Right lobe of liver (tissue), 6 donors: ENCODE results near the gene ADGRE3. TPM values are rescaled to one million over a fixed set of nuclear protein-coding genes. Genes with fewer than 3 reads are reported as not detected.

ENCODE experiments used
- ATAC-seq, 4 donors: fragments of 200-7000 bp; cut with Tn5 transposase; one replicate each; pipeline ENCODE4 v1.9.1; 2020; ENCODE audit warnings: mild to moderate bottlenecking in 4 of 4, moderate library complexity in 4 of 4
- DNase-seq, 3 donors: peaks; one replicate each; pipeline ENCODE4 v3.0.0-alpha.2; 2020
- H3K27ac ChIP-seq, 3 donors: fragments of 200-600 bp; one replicate each; pipeline ENCODE4 v1.8.0; 2022
- H3K27me3 ChIP-seq, 2 donors: fragments of 200-600 bp; one replicate each; pipeline ENCODE4 v1.8.0; 2022
- H3K36me3 ChIP-seq, 4 donors: fragments of 200-600 bp; sonication (generic) in 1 of 4; one replicate each; pipeline versions ENCODE4 v1.5.1 to v1.8.0; 2017 to 2022; ENCODE audit warnings: control low read depth in 1 of 4
- H3K4me1 ChIP-seq, 4 donors: fragments of 200-600 bp; sonication (generic) in 1 of 4; one replicate each; pipeline versions ENCODE4 v1.5.1 to v1.8.0; 2017 to 2022; ENCODE audit warnings: control low read depth in 1 of 4
- H3K4me3 ChIP-seq, 3 donors: fragments of 200-600 bp; one replicate each; pipeline ENCODE4 v1.8.0; 2022
- H3K9me3 ChIP-seq, 4 donors: fragments of 200-600 bp; sonication (generic) in 1 of 4; one replicate each; pipeline versions ENCODE4 v1.5.1 to v1.8.0; 2017 to 2022; ENCODE audit warnings: control low read depth in 1 of 4
- POLR2A ChIP-seq: fragments of 450-650 bp; IDR thresholded peaks from one replicate; pipeline ENCODE4 v1.6.1; 2017; ENCODE audit warnings: antibody characterized with exemption, mild to moderate bottlenecking
- WGBS: methylation state at CpG from one replicate; pipeline ENCODE4 v1.1.6; 2018; ENCODE audit warnings: low coverage, low lambda C conversion rate; ENCODE audit not compliant: insufficient coverage; ENCODE audit errors: missing lambda C conversion rate; 5-methylcytosine and 5-hydroxymethylcytosine counted together
- intact Hi-C, 2 donors: fragments of 100-400 bp; cut with DNase I; formaldehyde crosslinking; loops; one replicate each; pipeline versions ENCODE4 v1.11.2 to v1.14.1; 2022
- total RNA-seq, 6 experiments: library from RNA; depleted of rRNA in 2 of 6; stranded (reverse); fragments of >200 nt in 2 of 6; fragmentation: NEBNext Ultra II Directional in 3 of 6; extraction: Animal tissue kit (Norgen Biotek cat#: 25700) in 3 of 6; gene quantifications; one replicate each; pipeline versions ENCODE4 v1.1.0 to v1.2.4, GENCODE V29; 2016 to 2023
- TF ChIP-seq, protein P1 (sequence below), 4 donors: fragments of 200-600 bp in 3 of 4; fragments of 450-650 bp in 1 of 4; IDR thresholded peaks; one replicate each; pipeline versions ENCODE4 v1.5.1 to v1.8.0; 2016 to 2022; ENCODE audit warnings: antibody characterized with exemption in 4 of 4, mild to moderate bottlenecking in 2 of 4
- donor health status: DM: no; HTN: yes; CAD: no.
- donor health status: DM: no; HTN: no; CAD: no.
- donor health status: DM: no; HTN: no; CAD: no.
- donor health status: DM: no; HTN: yes; CAD: no.
- donor health status: DM: no; HTN: yes; CAD: no.

The ADGRE3 gene
- total RNA-seq, 6 experiments from 2014 or later = 0.09 to 0.53 (median 0.24) TPM; not detected in 2

DNA sequence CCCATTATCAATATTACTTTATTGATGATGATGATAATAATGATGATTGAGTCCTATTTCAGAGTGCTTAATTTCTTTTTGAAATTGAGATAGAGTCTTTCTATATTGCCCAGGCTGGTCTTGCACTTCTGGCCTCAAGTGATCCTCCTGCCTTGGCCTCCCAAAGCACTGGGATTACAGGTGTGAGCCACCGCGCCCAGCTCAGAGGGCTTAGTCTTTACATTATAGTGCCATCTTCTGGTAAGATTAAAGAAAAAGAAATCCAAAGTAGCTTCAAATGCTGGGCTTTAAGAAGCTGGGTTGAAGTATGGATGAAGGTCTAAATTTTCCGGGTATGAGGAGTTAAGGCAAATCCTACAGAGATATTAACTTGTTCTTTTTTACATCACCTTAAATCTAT is 11.8 kb upstream of the ADGRE3 start:
- no peaks in the 10 kb centered on the region for H3K36me3 ChIP-seq
- H3K27ac ChIP-seq = no peak overlapping the region
- ATAC-seq = no peak
- peaks cover 0 to 9% (median 0%) of the 10 kb centered on the region in 4 donors for H3K4me1 ChIP-seq
- H3K27me3 ChIP-seq = peaks cover 0 to 7% of the 10 kb centered on the region in 2 donors
- no peak overlapping the region for H3K4me3 ChIP-seq
- WGBS = 14% methylated on average over 3 of the region's 3 CpGs
- no peak for DNase-seq
- intact Hi-C loops = loop anchor here in 1 of 2 donors (10.0 kb wide), 1 partner anchor 112 kb away; the partner anchor contains the start of gene NDUFB7
- H3K9me3 ChIP-seq = no peaks in the 10 kb centered on the region
- TF ChIP-seq, protein P1, sequence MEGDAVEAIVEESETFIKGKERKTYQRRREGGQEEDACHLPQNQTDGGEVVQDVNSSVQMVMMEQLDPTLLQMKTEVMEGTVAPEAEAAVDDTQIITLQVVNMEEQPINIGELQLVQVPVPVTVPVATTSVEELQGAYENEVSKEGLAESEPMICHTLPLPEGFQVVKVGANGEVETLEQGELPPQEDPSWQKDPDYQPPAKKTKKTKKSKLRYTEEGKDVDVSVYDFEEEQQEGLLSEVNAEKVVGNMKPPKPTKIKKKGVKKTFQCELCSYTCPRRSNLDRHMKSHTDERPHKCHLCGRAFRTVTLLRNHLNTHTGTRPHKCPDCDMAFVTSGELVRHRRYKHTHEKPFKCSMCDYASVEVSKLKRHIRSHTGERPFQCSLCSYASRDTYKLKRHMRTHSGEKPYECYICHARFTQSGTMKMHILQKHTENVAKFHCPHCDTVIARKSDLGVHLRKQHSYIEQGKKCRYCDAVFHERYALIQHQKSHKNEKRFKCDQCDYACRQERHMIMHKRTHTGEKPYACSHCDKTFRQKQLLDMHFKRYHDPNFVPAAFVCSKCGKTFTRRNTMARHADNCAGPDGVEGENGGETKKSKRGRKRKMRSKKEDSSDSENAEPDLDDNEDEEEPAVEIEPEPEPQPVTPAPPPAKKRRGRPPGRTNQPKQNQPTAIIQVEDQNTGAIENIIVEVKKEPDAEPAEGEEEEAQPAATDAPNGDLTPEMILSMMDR (IDR thresholded peaks at IDR 0.05) = peak in 3 of 4 donors; percentile 27 to 41 (median 32)
- no peak for TF ChIP-seq POLR2A

DNA sequence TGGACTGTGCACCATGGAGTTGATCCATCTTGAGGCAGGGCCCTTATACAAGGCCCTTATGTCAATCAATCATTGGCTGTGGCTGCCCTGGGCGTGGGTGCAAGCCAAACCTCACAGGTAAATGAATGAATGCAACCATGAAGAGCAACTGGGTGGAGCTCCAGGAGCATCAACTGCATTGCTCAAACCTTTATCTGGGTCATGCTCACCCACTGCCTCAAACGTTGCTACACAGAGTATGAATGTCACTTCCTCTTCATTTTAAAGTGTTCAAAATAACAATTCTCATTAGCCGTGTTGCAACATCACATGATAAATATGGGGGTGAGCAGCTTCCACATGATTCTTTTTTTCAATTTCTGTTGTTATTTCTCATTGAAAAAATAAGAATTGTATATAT is 8.8 kb upstream of the ADGRE3 start:
- Histone ChIP-seq H3K4me1 (no peaks in the 10 kb centered on the region), H3K9me3 (no peaks in the 10 kb centered on the region), H3K36me3 (no peaks in the 10 kb centered on the region), H3K27me3 (peaks cover 0 to 7% of the 10 kb centered on the region in 2 donors), H3K27ac (no peak overlapping the region), H3K4me3 (no peak overlapping the region)
- 6% methylated on average over 3 of the region's 3 CpGs for WGBS
- intact Hi-C loops = loop anchor here in 1 of 2 donors (10.0 kb wide), 1 partner anchor 109 kb away; the partner anchor contains the start of gene NDUFB7
- TF ChIP-seq, protein P1 (IDR thresholded peaks at IDR 0.05) = no peak
- TF ChIP-seq POLR2A = no peak
- ATAC-seq (peak in 2 of 4 donors; percentile 48 to 49), DNase-seq (no peak)

DNA sequence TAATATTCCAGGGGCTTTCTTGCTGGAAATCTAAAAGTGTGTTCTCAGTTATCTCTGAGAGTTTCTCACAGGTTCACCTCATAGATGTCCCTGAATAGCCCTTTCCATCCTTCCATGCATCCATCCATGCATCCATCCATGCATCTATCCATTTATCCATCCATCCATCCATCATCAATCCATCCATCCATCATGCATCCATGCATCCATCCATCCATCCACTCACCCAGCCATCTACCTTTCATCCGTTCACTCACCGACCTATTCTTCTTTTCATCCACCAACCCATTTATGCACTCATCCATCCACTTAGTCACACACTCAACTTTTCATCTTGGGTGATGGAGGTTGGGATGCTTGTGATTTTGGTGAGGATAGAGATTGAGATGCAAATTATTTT is 7.4 kb upstream of the ADGRE3 start:
- DNase-seq (no peak), ATAC-seq (no peak)
- Histone ChIP-seq H3K4me3 (no peak overlapping the region), H3K9me3 (no peaks in the 10 kb centered on the region), H3K4me1 (no peaks in the 10 kb centered on the region), H3K27ac (no peak overlapping the region), H3K36me3 (no peaks in the 10 kb centered on the region), H3K27me3 (peaks cover 0 to 7% of the 10 kb centered on the region in 2 donors)
- 57% methylated on average over 2 of the region's 2 CpGs for WGBS
- TF ChIP-seq POLR2A = no peak
- TF ChIP-seq, protein P1 (IDR thresholded peaks at IDR 0.05) = no peak
- intact Hi-C loops = loop anchor here in 1 of 2 donors (10.0 kb wide), 1 partner anchor 107 kb away; the partner anchor contains the start of gene NDUFB7

DNA sequence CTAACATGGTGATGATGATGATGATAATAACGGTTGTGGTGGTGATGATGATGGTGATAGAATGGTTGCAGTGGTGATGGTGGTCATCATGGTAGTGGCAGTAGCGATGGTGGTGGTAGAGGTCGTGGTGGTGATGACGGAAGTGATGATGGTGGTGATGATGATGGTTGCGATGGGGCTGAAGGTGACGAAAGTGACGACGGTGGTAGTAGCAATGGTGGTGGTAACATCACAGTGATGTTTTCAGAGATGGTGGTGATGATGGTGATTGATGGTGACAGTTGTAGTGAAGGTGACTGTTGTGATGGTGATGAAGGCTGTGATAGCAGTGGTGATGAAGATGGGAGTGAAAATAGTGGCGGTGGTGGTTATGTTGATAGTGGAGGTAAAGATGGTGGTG is 3.6 kb upstream of the ADGRE3 start:
- Histone ChIP-seq H3K4me1 (no peaks in the 10 kb centered on the region), H3K4me3 (no peak overlapping the region), H3K36me3 (no peaks in the 10 kb centered on the region), H3K27me3 (peaks cover 0 to 5% of the 10 kb centered on the region in 2 donors), H3K9me3 (no peaks in the 10 kb centered on the region), H3K27ac (no peak overlapping the region)
- WGBS = 70% methylated on average over 9 of the region's 9 CpGs
- intact Hi-C loops = no loop called here
- DNase-seq (no peak), ATAC-seq (no peak)
- no peak for TF ChIP-seq POLR2A
- TF ChIP-seq, protein P1 (IDR thresholded peaks at IDR 0.05) = no peak
